Rectal smooth muscle tissue (tissue), 1 donor: ENCODE results near the gene DLK2.
"Not testable (repeated sequence)": the region's sequence is repeated elsewhere in the genome, so short reads cannot be mapped to it uniquely, and the experiment has no call there.

ENCODE experiments used
- H3K27ac ChIP-seq: one replicate; pipeline ENCODE4 v1.7.0; 2013; ENCODE audit warnings: low read depth, low read length, inconsistent platforms
- H3K27me3 ChIP-seq: one replicate; pipeline ENCODE4 v1.7.0; 2013; ENCODE audit warnings: low read length; ENCODE audit not compliant: control insufficient read depth, insufficient read depth
- H3K36me3 ChIP-seq: one replicate; pipeline ENCODE4 v1.7.0; 2013; ENCODE audit warnings: low read length; ENCODE audit not compliant: control insufficient read depth, insufficient read depth
- H3K4me1 ChIP-seq: one replicate; pipeline ENCODE4 v1.7.0; 2013; ENCODE audit warnings: low read length; ENCODE audit not compliant: control insufficient read depth, insufficient read depth
- H3K4me3 ChIP-seq: one replicate; pipeline ENCODE4 v1.7.0; 2013; ENCODE audit warnings: low read length
- H3K9ac ChIP-seq: one replicate; pipeline ENCODE4 v1.7.0; 2013; ENCODE audit warnings: low read length

Gene DLK2, protein sequence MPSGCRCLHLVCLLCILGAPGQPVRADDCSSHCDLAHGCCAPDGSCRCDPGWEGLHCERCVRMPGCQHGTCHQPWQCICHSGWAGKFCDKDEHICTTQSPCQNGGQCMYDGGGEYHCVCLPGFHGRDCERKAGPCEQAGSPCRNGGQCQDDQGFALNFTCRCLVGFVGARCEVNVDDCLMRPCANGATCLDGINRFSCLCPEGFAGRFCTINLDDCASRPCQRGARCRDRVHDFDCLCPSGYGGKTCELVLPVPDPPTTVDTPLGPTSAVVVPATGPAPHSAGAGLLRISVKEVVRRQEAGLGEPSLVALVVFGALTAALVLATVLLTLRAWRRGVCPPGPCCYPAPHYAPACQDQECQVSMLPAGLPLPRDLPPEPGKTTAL

DNA sequence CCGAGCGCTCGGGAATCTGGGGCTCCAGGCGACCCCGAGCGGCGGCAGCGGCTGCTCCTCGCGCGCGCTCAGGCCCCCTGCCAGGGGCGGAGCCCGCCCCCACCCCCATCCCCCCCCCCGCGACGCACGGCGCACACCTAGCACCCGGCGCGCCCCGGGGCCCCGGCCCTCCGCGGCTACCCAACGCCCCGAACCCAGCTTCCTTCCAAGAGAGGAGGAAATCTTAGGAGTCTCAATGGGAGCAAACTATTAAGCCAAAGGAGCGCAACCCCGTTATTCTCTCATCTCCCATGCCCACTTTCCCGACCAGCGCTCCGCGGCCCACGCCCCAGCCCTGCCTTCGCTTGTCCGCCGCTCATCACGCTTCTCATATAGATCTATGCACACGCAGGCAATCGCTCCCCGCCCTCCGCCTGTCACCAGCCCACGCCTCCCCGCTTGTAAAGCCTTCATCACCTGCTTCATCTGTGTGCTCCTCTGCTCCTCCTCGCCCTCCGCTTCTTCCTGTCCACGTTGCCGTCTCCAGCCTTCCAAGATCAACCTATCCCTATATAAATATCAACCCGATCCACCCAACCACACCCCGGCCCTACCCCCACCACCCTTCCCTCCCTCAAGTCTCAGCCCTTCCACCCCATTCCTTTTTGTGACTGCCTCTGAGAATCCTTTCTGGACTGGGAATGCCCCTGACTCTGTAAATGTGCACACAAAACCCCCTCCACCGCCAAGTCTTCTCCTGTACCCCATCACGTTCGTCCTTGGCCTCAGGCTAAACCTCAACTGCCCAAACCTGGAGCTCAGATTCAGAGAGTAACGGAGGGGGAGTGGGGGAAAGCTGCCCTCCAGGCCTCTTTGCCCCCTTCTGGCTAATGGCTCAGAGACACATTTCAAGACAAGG lies at the start of gene DLK2:
Gene DLK2, minus strand, starts transcription at position 18 of the 898 bp plus-strand sequence. CDS start 723 bp downstream, outside the sequence.
- Histone ChIP-seq H3K27ac (no peak within 1 kb of the TSS), H3K4me3 (peak within 1 kb of the TSS; percentile 70), H3K9ac (peak within 1 kb of the TSS; percentile 30), H3K27me3 (no peaks in the 10 kb centered on the region), H3K4me1 (peaks cover 3% of the 10 kb centered on the region), H3K36me3 (peaks cover 3% of the 10 kb centered on the region)

DNA sequence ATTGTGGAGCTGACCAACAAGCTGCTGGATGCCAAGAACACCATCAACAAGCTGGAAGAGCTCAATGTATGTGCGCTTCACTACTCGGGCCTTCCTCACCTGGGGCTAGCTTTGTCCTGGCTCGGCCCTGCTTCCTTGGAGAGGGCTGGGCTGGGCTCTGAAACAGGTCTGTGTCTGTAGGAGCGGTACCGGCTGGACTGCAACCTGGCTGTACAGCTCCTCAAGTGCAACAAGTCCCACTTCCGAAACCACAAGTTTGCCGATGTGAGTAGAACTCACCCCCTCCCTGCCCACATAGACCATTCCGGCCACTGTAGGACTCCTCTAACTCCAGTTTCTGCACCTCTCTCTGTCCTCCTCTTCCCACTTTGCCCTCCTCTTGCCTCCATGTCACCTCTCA lies 48.1 kb upstream of the DLK2 start:
- no peak overlapping the region for H3K27ac ChIP-seq
- no peak overlapping the region for H3K9ac ChIP-seq
- no peaks in the 10 kb centered on the region for H3K4me1 ChIP-seq
- H3K27me3 ChIP-seq: no peaks in the 10 kb centered on the region
- H3K36me3 ChIP-seq: peaks cover 50% of the 10 kb centered on the region
- H3K4me3 ChIP-seq: no peak overlapping the region

DNA sequence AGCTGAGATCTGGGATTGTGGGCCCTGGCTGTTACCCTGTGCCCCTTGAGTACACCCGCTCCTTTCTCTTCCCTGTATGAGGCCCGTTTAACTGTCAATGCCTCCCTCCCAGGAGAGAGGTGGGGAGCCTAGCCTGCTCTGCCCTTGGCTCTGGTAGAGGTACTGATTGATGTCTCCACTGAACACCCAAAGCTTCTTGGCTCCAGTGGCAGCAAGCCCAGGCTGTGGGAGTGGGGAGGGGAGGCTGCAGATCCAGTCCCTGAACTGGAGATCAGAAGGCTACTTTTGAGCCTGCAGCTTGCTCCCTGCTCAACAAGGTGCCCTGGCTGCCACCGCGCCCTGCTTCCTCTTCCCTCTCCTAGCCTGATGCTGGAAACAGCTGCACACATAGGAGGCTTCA lies 47.3 kb upstream of the DLK2 start:
- Histone ChIP-seq H3K36me3 (peaks cover 50% of the 10 kb centered on the region), H3K27ac (no peak overlapping the region)

DNA sequence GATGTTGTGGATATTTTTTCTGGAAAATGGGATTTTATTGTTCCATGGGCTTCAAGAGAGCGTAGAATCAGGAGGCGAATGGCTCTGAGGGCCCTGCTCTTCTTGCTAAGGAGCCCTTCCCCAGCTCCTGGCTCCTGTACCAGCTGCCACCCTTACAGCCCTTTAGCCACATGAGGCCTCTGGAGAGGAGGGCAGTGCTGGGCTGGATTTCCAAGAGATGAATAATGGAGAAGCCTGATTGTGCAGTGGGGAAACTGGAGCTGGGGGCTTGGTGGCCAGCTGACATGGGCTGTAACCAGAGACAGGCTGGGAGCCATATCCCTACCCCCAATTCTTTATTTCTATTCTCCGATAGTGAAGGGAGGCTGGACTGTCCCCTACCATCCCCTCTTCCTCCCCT lies 45.6 kb upstream of the DLK2 start:
- H3K9ac ChIP-seq: no peak overlapping the region
- H3K36me3 ChIP-seq: peaks cover 52% of the 10 kb centered on the region
- no peaks in the 10 kb centered on the region for H3K27me3 ChIP-seq
- H3K4me3 ChIP-seq: no peak overlapping the region
- H3K27ac ChIP-seq: no peak overlapping the region
- peaks cover 2% of the 10 kb centered on the region for H3K4me1 ChIP-seq

More for the DNA sequence above, 47.3 kb upstream of the DLK2 start:
- H3K9ac ChIP-seq: no peak overlapping the region
- H3K27me3 ChIP-seq: no peaks in the 10 kb centered on the region
- H3K4me3 ChIP-seq: no peak overlapping the region
- no peaks in the 10 kb centered on the region for H3K4me1 ChIP-seq

DNA sequence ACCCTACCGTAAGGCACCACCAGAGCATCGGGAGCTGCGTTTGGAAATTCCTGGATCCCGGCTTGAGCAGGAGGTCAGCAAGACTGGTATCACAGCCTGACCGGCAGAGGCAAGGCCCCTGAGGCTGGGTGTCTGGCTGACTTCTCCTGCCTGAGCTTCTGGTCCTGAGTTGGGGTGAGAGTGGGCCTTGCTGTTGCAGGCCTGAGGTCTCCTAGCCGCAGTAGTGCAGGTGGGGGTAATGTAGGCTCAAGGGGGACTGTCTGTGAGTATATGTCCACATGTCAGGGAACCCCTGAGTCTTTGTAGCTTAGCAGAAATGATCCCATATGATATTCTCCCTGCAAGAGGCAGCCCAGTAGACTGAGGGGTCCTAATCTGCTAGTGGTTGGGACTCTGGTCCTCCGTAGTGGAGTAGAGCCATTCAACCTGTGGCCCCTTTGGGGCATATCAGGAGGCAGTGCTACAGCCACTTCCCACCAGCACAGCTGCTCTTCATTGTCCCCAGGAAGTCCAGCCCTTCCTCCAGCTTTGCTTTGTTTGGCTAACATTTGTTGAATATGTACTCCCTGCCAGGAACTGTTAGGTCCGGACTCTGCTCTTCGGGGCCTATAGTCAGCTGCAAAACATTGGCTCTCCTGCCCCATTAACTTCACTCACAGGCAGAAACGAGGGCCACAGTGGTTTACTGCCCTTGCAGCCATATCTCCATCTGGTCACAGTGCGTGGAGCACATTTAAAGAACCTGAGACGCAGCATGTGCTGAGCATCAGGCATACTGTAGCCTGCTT lies 43.9 kb upstream of the DLK2 start:
- H3K27me3 ChIP-seq: no peaks in the 10 kb centered on the region
- peaks cover 2% of the 10 kb centered on the region for H3K4me1 ChIP-seq
- peaks cover 43% of the 10 kb centered on the region for H3K36me3 ChIP-seq
- H3K4me3 ChIP-seq: no peak overlapping the region
- H3K27ac ChIP-seq: no peak overlapping the region
- no peak overlapping the region for H3K9ac ChIP-seq

DNA sequence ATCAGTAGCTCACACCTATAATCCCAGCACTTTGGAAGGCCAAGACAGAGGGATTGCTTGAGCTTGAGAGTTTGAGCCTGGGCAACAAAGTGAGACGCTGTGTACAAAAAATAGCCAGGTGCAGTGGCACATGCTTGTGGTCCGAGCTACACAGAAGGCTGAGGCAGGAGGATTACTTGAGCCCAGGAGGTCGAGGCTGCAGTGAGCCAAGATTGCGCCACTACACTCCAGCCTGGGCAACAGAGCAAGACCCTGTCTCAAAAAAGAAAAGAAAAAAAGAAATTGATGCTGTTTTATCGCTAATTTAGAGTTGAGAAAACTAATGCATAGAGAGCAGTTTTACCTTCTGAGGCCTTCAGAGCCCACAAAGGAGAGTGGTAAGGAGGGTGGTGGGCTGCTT lies 42.9 kb upstream of the DLK2 start:
- H3K9ac ChIP-seq, H3K27me3 ChIP-seq, H3K4me1 ChIP-seq, H3K4me3 ChIP-seq, H3K27ac ChIP-seq: not testable (repeated sequence)
- H3K36me3 ChIP-seq: peaks cover 38% of the 10 kb centered on the region

DNA sequence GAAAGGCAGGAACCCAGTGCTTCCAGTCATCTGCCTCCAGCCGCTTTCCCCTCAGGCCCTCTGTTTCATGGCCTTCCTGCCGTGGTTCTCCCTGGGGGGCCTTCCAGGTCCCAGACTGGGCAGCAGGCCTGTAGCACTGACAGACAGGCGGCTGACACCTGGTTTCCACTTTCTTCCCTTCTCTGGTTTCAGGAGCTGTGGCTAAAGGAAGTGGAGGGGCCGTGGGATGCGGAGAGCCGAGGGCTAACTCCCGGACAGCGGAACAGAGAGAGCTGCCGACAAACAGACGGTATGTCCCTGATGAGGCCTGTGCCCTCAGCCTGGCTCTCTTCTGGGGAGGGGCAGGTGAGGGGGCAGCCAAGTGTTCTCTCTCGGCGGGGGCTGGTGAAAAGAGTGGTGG lies 42.3 kb upstream of the DLK2 start:
- Histone ChIP-seq H3K27ac (no peak overlapping the region), H3K4me1 (peaks cover 3% of the 10 kb centered on the region), H3K36me3 (peaks cover 32% of the 10 kb centered on the region), H3K27me3 (no peaks in the 10 kb centered on the region), H3K9ac (no peak overlapping the region), H3K4me3 (no peak overlapping the region)

DNA sequence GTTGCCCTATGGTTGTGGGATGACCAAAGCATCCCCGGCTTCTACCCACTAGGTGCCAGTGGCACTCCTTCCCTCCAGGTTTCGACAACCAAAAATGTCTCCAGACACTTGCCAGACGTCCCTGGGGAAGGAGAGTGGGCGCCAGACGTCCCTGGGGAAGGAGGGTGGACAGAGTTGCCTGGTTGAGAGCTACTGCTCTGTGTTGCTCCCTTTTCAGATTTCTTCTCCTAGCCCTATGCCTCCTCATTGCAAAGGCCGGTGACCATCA lies 41.7 kb upstream of the DLK2 start:
- peaks cover 26% of the 10 kb centered on the region for H3K36me3 ChIP-seq
- H3K27ac ChIP-seq: no peak overlapping the region
- peaks cover 8% of the 10 kb centered on the region for H3K4me1 ChIP-seq
- H3K9ac ChIP-seq: no peak overlapping the region
- H3K27me3 ChIP-seq: no peaks in the 10 kb centered on the region
- H3K4me3 ChIP-seq: no peak overlapping the region

DNA sequence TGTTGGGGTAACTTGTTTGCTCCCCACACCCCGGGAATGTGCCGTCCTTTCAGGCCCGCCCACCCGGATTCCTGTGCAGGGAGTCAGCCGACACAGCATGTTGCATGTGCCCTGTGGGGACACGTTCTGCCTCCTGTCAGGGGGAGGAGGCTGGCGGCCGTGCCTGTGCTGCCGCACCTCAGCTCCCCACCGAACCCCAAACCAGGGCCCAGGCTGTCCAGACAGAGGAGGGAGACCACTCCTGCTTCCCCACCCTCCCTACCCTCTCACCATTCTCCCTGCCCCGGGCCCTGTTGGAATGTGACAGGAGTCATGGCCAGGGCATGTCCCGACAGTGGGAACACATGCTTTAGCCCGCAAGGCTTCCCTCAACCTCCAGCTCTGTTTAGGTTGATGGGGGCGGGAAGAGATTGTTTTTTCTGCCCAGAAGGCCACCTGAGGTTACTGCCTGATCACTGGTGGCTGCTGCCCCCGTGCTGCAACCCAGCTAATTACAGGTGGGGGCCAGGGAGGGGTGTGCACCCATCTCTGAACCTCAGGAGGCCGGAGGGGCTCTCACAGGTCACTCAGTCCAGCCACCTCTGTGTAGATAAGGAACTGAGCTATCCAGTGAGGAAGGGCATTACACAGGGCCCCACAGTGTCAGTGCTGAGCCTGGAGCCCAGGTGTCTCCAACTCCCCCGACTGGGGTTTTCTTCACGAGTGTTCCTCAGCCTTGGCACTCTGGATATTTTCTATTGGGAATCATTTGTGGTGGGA lies 41.2 kb upstream of the DLK2 start:
- no peak overlapping the region for H3K9ac ChIP-seq
- no peak overlapping the region for H3K27ac ChIP-seq
- no peaks in the 10 kb centered on the region for H3K27me3 ChIP-seq
- peaks cover 26% of the 10 kb centered on the region for H3K36me3 ChIP-seq
- peaks cover 11% of the 10 kb centered on the region for H3K4me1 ChIP-seq
- no peak overlapping the region for H3K4me3 ChIP-seq

DNA sequence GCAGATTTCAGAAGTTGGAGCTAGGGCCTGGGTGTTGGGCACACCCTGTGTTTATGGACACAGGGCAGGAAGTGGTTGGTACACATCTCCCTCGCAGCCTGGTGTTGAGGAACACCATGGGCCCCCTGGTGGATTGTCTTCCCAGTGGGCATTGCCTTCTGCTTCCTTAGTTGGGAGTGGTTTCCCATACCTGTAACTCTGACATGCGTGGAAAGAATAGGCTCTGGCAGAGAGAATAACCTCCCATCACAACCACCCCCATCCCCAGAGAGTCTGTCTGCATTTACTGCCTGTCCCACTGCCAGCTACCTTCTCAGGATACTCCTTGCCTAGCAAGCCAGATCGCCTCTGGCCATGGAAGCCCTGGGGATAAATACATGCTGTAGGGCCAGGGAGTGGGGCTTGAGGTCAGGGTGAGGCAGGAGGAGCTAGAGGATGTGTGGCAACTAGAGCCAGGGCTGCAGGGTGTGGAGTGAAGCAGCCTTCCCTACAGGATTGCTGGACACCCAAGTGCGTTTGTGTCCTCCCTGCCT lies 40.1 kb upstream of the DLK2 start:
- H3K36me3 ChIP-seq: peaks cover 22% of the 10 kb centered on the region
- no peak overlapping the region for H3K4me3 ChIP-seq
- H3K9ac ChIP-seq: no peak overlapping the region
- peaks cover 11% of the 10 kb centered on the region for H3K4me1 ChIP-seq
- no peaks in the 10 kb centered on the region for H3K27me3 ChIP-seq
- H3K27ac ChIP-seq: no peak overlapping the region

DNA sequence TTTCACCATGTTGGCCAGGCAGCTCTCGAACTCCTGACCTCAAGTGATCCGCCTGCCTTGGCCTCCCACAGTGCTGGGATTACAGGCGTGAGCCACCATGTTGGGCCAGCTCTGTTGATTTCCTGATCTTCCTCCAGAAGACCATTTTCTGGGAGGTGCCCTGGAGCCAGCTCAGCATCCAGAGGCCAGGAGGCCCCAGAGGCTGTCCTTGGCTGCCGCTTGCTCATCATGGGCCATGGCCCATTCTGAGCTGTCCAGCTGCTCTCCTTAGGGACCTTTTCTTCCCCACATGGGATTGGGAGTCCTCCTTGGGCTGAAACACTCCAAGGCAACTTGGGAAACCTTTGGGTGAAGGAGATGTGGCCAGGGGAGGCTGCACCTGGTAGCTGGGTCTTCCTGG lies 39.4 kb upstream of the DLK2 start:
- no peak overlapping the region for H3K27ac ChIP-seq

More for the DNA sequence above, 39.4 kb upstream of the DLK2 start:
- Histone ChIP-seq H3K4me3 (no peak overlapping the region), H3K27me3 (no peaks in the 10 kb centered on the region), H3K36me3 (peaks cover 16% of the 10 kb centered on the region), H3K4me1 (peaks cover 11% of the 10 kb centered on the region), H3K9ac (no peak overlapping the region)
